22Rv1 (cell line): ENCODE measurements around the gene ZNF385C.

Experiments
- ZFX ChIP-seq: fragments of 450-650 bp; IDR thresholded peaks from 2 replicates; pipeline ENCODE4 v1.6.1; 2017; ENCODE audit warnings: antibody characterized with exemption, borderline replicate concordance
- TF ChIP-seq, protein P1 (sequence below): fragments of 450-650 bp; IDR thresholded peaks from 2 replicates; pipeline ENCODE4 v1.5.1; 2017; ENCODE audit warnings: mild to moderate bottlenecking

DNA sequence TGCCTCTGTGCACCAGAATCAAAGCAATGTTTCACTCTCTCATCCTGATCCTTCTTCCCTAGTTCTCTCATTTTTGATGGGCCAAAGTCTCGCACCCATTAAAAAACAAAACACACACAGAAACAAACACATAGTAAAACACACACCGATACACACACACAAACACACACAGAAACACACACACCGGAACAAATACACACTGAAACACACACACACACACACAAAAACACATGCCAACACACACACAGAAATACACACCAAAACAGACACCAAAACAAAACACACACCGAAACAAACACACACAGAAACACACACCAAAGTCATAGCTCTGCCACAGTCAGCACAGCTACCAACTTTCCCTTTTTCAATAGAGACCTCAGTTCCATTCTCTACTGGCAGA, 33.0 kb upstream of the ZNF385C start:
- TF ChIP-seq, protein P1, sequence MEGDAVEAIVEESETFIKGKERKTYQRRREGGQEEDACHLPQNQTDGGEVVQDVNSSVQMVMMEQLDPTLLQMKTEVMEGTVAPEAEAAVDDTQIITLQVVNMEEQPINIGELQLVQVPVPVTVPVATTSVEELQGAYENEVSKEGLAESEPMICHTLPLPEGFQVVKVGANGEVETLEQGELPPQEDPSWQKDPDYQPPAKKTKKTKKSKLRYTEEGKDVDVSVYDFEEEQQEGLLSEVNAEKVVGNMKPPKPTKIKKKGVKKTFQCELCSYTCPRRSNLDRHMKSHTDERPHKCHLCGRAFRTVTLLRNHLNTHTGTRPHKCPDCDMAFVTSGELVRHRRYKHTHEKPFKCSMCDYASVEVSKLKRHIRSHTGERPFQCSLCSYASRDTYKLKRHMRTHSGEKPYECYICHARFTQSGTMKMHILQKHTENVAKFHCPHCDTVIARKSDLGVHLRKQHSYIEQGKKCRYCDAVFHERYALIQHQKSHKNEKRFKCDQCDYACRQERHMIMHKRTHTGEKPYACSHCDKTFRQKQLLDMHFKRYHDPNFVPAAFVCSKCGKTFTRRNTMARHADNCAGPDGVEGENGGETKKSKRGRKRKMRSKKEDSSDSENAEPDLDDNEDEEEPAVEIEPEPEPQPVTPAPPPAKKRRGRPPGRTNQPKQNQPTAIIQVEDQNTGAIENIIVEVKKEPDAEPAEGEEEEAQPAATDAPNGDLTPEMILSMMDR: no peak
- TF ChIP-seq ZFX: no peak
